Ovary (tissue), 9 donors: ENCODE measurements around the gene KRTAP10-2. TPM values are rescaled to one million over a fixed set of nuclear protein-coding genes. Genes with fewer than 3 reads are reported as not detected.
"Not testable (repeated sequence)": the region's sequence is repeated elsewhere in the genome, so short reads cannot be mapped to it uniquely, and the experiment has no call there.

Experiments used
- DNase-seq, 5 donors: peaks; one replicate each; pipeline ENCODE4 v3.0.0-alpha.2; 2019 to 2020
- H3K27ac ChIP-seq, 2 donors: fragments of 200-600 bp; one replicate each; pipeline versions ENCODE4 v1.5.1 to v1.8.0; 2019 to 2022
- H3K27me3 ChIP-seq: fragments of 200-600 bp; one replicate; pipeline ENCODE4 v1.8.0; 2022
- H3K36me3 ChIP-seq: fragments of 200-600 bp; sonication (generic); one replicate; pipeline ENCODE4 v1.5.1; 2019
- H3K4me1 ChIP-seq: one replicate; pipeline ENCODE4 v1.8.1; 2013; ENCODE audit warnings: mild to moderate bottlenecking, moderate library complexity; ENCODE audit not compliant: insufficient read depth
- H3K4me3 ChIP-seq: fragments of 200-600 bp; sonication (generic); one replicate; pipeline ENCODE4 v1.5.1; 2017
- H3K9me3 ChIP-seq, 2 donors: fragments of 200-600 bp in 1 of 2; sonication (generic) in 1 of 2; one replicate each; pipeline versions ENCODE4 v1.5.1 to v1.8.1; 2013 to 2019; ENCODE audit warnings: mild to moderate bottlenecking in 1 of 2, moderate library complexity in 1 of 2
- CTCF ChIP-seq, 3 donors: fragments of 450-650 bp in 2 of 3; fragments of 200-600 bp in 1 of 3; IDR thresholded peaks; one replicate each; pipeline versions ENCODE4 v1.5.1 to v1.8.0; 2016 to 2022; ENCODE audit warnings: antibody characterized with exemption in 3 of 3, mild to moderate bottlenecking in 1 of 3
- EP300 ChIP-seq: sonication (generic); formaldehyde crosslinking; IDR thresholded peaks from one replicate; pipeline ENCODE4 v1.6.1; 2017; ENCODE audit warnings: antibody characterized with exemption
- POLR2A ChIP-seq: fragments of 450-650 bp; IDR thresholded peaks from one replicate; pipeline ENCODE4 v1.6.1; 2017; ENCODE audit warnings: antibody characterized with exemption, mild to moderate bottlenecking, moderate library complexity
- WGBS, 3 donors: extraction: QIAGEN DNeasy Blood & Tissue Kit in 1 of 3; methylation state at CpG; one replicate each; pipeline versions ENCODE4 v1.1.5 to v1.1.7; 2013 to 2017; 5-methylcytosine and 5-hydroxymethylcytosine counted together
- intact Hi-C, 4 donors: fragments of 100-400 bp; cut with DNase I; formaldehyde crosslinking; loops; one replicate each; pipeline versions ENCODE4 v1.11.0 to v1.15.1; 2022 to 2023
- polyA plus RNA-seq, 2 donors: library from polyadenylated mRNA; stranded (reverse); fragments of 200-250 nt in 1 of 2; fragments of 350-450 nt in 1 of 2; fragmentation: Illumina TruSeq in 1 of 2; extraction: RNeasy Lipid Tissue Mini Kit (QIAGEN cat#74804) in 1 of 2; gene quantifications; one replicate each; pipeline ENCODE4 v1.2.3, GENCODE V29; 2013 to 2014
- total RNA-seq, 7 donors: library from RNA; depleted of rRNA in 2 of 7; stranded (reverse); fragments of >200 nt in 2 of 7; fragmentation: NEBNext Ultra II Directional in 3 of 7; extraction: Animal tissue kit (Norgen Biotek cat#: 25700) in 3 of 7; gene quantifications; one replicate each; pipeline versions ENCODE4 v1.1.0 to v1.2.4, GENCODE V29; 2016 to 2023
- donor health status: DM: no; HTN: no; CAD: no; lungs with moderate emphysema.
- donor health status: DM: no; HTN: no; CAD: no.
- donor health status: Bipolar disorder and iron deficiency.
- donor health status: DM: yes; HTN: yes; CAD: no.
- donor health status: DM: no; HTN: no; CAD: no.
- donor health status: DM: yes; HTN: yes; CAD: no.

Gene KRTAP10-2
- total and polyA plus RNA-seq, 9 donors = not detected

- Histone ChIP-seq H3K36me3 (no peaks in the 10 kb centered on the region), H3K27ac (no peak overlapping the region), H3K4me1 (no peaks in the 10 kb centered on the region), H3K27me3 (no peaks in the 10 kb centered on the region), H3K4me3 (no peak overlapping the region), H3K9me3 (no peaks in the 10 kb centered on the region)
- 75 to 82% (median 76%) methylated on average over 15 of the region's 15 CpGs for WGBS, 3 donors
- intact Hi-C loops = no loop called here
- DNase-seq = no peak
- TF ChIP-seq CTCF (IDR thresholded peaks at IDR 0.05) (no peak), EP300 (no peak), POLR2A (no peak)
Observed at GRCh38 chr21:44582055-44582454, 30.8 kb upstream of the KRTAP10-2 start.

- Histone ChIP-seq H3K4me1 (no peaks in the 10 kb centered on the region), H3K27me3 (no peaks in the 10 kb centered on the region), H3K36me3 (no peaks in the 10 kb centered on the region), H3K4me3 (no peak overlapping the region), H3K27ac (no peak overlapping the region), H3K9me3 (no peaks in the 10 kb centered on the region)
- intact Hi-C loops = no loop called here
- no peak for TF ChIP-seq EP300
- TF ChIP-seq POLR2A = no peak
- TF ChIP-seq CTCF (IDR thresholded peaks at IDR 0.05) = no peak
- DNase-seq = no peak
- WGBS, 3 donors = 69 to 76% (median 74%) methylated on average over 3 of the region's 3 CpGs
Observed at GRCh38 chr21:44581158-44581557, 29.9 kb upstream of the KRTAP10-2 start.

GRCh38 chr21:44580231-44580821 is 29.0 kb upstream of the KRTAP10-2 start, which contains the start of gene KRTAP10-5:
KRTAP10-5 (minus strand) TSS chr21:44580604; CDS start chr21:44580578, 26 bp downstream.
- H3K4me1 ChIP-seq, H3K9me3 ChIP-seq, H3K36me3 ChIP-seq, H3K27me3 ChIP-seq, H3K27ac ChIP-seq, intact Hi-C loops, H3K4me3 ChIP-seq: not testable (repeated sequence)
- 34 to 44% (median 34%) methylated on average over 19 of the region's 19 CpGs for WGBS, 3 donors
- peak in 1 of 5 donors; percentile 3 for DNase-seq

GRCh38 chr21:44579833-44580144 is 28.5 kb upstream of the KRTAP10-2 start:
- Histone ChIP-seq H3K4me3 (no peak overlapping the region), H3K9me3 (no peaks in the 10 kb centered on the region), H3K36me3 (no peaks in the 10 kb centered on the region), H3K4me1 (no peaks in the 10 kb centered on the region), H3K27me3 (no peaks in the 10 kb centered on the region), H3K27ac (no peak overlapping the region)
- DNase-seq = no peak
- WGBS, 3 donors = 64 to 72% (median 69%) methylated on average over 7 of the region's 7 CpGs
- no peak for TF ChIP-seq POLR2A
- TF ChIP-seq CTCF (IDR thresholded peaks at IDR 0.05) = no peak
- TF ChIP-seq EP300 = no peak
- intact Hi-C loops = no loop called here

- intact Hi-C loops = no loop called here
- Histone ChIP-seq H3K27me3 (no peaks in the 10 kb centered on the region), H3K9me3 (no peaks in the 10 kb centered on the region), H3K27ac (no peak overlapping the region), H3K4me3 (no peak overlapping the region), H3K4me1 (no peaks in the 10 kb centered on the region), H3K36me3 (no peaks in the 10 kb centered on the region)
- TF ChIP-seq EP300 (no peak), POLR2A (no peak), CTCF (IDR thresholded peaks at IDR 0.05) (no peak)
- 68 to 74% (median 71%) methylated on average over 19 to 22 of the region's 22 CpGs for WGBS, 3 donors
- no peak for DNase-seq
Observed at GRCh38 chr21:44579056-44579832, 27.9 kb upstream of the KRTAP10-2 start.
